ENCODE results near the gene GRM5.

Gene GRM5

GRCh38 chr11:88632163-88632562 is 433.6 kb downstream of the GRM5 start:
- Histone ChIP-seq H3K27ac (ENCODE audit: low read depth, low read length) (no peak overlapping the region), H3K4me3 (ENCODE audit: low read length) (no peak overlapping the region), H3K36me3 (ENCODE audit: insufficient read depth, low read length) (no peaks in the 10 kb centered on the region), H3K9ac (ENCODE audit: low read depth, low read length) (no peak overlapping the region), H3K9me3 (ENCODE audit: insufficient read depth, low read depth, low read length) (no peaks in the 10 kb centered on the region), H3K27me3 (ENCODE audit: insufficient read depth, low read length) (no peaks in the 10 kb centered on the region), H3K4me1 (ENCODE audit: insufficient read depth, low read length) (peaks cover 17% of the 10 kb centered on the region)
- 86% methylated on average over 4 of the region's 4 CpGs for WGBS

DNA sequence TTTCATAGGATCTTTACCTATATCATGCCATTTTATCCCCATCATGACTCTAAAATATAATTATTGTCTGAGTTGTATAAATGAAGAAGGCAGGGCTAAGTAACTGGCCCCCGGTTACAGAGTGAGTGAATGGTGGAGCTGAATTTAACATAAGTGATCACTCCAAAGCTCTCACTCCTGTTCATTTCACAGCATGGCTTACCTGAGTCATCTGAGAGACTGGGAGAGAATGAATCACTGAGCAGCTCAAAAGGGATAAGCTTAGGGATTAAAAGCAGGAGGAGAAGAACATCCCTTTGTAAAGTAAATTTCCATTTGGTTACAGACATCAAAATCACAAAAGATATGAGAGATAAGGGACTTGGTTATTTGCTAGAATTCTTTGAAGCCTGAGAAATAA is 434.3 kb downstream of the GRM5 start:
- no peaks in the 10 kb centered on the region for H3K27me3 ChIP-seq (ENCODE audit: insufficient read depth, low read length)
- no peaks in the 10 kb centered on the region for H3K9me3 ChIP-seq (ENCODE audit: insufficient read depth, low read depth, low read length)
- no peaks in the 10 kb centered on the region for H3K36me3 ChIP-seq (ENCODE audit: insufficient read depth, low read length)
- H3K27ac ChIP-seq (ENCODE audit: low read depth, low read length): no peak overlapping the region
- no peak overlapping the region for H3K4me3 ChIP-seq (ENCODE audit: low read length)
- WGBS: no CpG with 5 or more reads among the region's 1 CpG
- H3K4me1 ChIP-seq (ENCODE audit: insufficient read depth, low read length): peaks cover 17% of the 10 kb centered on the region
- no peak overlapping the region for H3K9ac ChIP-seq (ENCODE audit: low read depth, low read length)

DNA sequence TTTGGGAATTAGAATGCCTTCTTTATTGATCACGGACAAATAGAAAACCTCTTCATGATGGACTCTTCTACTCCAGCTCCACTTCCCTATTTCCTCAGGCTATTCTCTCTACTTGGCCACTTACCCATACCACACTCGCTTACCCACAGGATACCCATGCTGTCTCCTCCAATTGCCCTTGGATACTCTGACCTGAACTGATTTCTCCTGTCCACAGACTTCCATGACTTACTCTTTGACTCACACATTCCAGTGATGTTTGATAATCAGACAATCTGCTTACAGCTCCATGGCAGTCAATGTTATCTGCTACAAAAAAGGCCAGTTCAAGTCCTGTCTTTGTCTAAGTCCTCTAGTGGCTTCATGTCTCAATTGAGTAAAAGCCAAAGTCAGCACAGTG is 436.3 kb downstream of the GRM5 start:
- no peak overlapping the region for H3K9ac ChIP-seq (ENCODE audit: low read depth, low read length)
- no peaks in the 10 kb centered on the region for H3K36me3 ChIP-seq (ENCODE audit: insufficient read depth, low read length)
- 94% methylated on average over 2 of the region's 2 CpGs for WGBS
- H3K4me3 ChIP-seq (ENCODE audit: low read length): no peak overlapping the region
- H3K9me3 ChIP-seq (ENCODE audit: insufficient read depth, low read depth, low read length): no peaks in the 10 kb centered on the region
- no peak overlapping the region for H3K27ac ChIP-seq (ENCODE audit: low read depth, low read length)
- H3K4me1 ChIP-seq (ENCODE audit: insufficient read depth, low read length): peaks cover 17% of the 10 kb centered on the region
- H3K27me3 ChIP-seq (ENCODE audit: insufficient read depth, low read length): no peaks in the 10 kb centered on the region

GRCh38 chr11:88626216-88626615 is 439.6 kb downstream of the GRM5 start:
- Histone ChIP-seq H3K4me1 (ENCODE audit: insufficient read depth, low read length) (peaks cover 4% of the 10 kb centered on the region; the same call in 1 of the 2 replicates), H3K9ac (ENCODE audit: low read depth, low read length) (no peak overlapping the region), H3K27ac (ENCODE audit: low read depth, low read length) (no peak overlapping the region), H3K9me3 (ENCODE audit: insufficient read depth, low read depth, low read length) (no peaks in the 10 kb centered on the region), H3K4me3 (ENCODE audit: low read length) (no peak overlapping the region), H3K36me3 (ENCODE audit: insufficient read depth, low read length) (no peaks in the 10 kb centered on the region), H3K27me3 (ENCODE audit: insufficient read depth, low read length) (no peaks in the 10 kb centered on the region)
- 89% methylated on average over 4 of the region's 4 CpGs for WGBS

GRCh38 chr11:88623531-88623930 is 442.3 kb downstream of the GRM5 start:
- 0% methylated on average over 1 of the region's 1 CpG for WGBS
- no peak overlapping the region for H3K4me3 ChIP-seq (ENCODE audit: low read length)
- no peaks in the 10 kb centered on the region for H3K36me3 ChIP-seq (ENCODE audit: insufficient read depth, low read length)
- no peaks in the 10 kb centered on the region for H3K9me3 ChIP-seq (ENCODE audit: insufficient read depth, low read depth, low read length)
- no peaks in the 10 kb centered on the region for H3K27me3 ChIP-seq (ENCODE audit: insufficient read depth, low read length)
- H3K4me1 ChIP-seq (ENCODE audit: insufficient read depth, low read length): peaks cover 8% of the 10 kb centered on the region
- H3K27ac ChIP-seq (ENCODE audit: low read depth, low read length): no peak overlapping the region
- no peak overlapping the region for H3K9ac ChIP-seq (ENCODE audit: low read depth, low read length)

- Histone ChIP-seq H3K9ac (ENCODE audit: low read depth, low read length) (no peak overlapping the region), H3K4me3 (ENCODE audit: low read length) (no peak overlapping the region), H3K27me3 (ENCODE audit: insufficient read depth, low read length) (no peaks in the 10 kb centered on the region), H3K9me3 (ENCODE audit: insufficient read depth, low read depth, low read length) (no peaks in the 10 kb centered on the region), H3K27ac (ENCODE audit: low read depth, low read length) (no peak overlapping the region), H3K36me3 (ENCODE audit: insufficient read depth, low read length) (no peaks in the 10 kb centered on the region), H3K4me1 (ENCODE audit: insufficient read depth, low read length) (peaks cover 9% of the 10 kb centered on the region)
- WGBS: 33% methylated on average over 1 of the region's 2 CpGs
Observed at GRCh38 chr11:88620568-88621130, 445.1 kb downstream of the GRM5 start.

GRCh38 chr11:88619656-88620385 is 446.0 kb downstream of the GRM5 start:
- Histone ChIP-seq H3K36me3 (ENCODE audit: insufficient read depth, low read length) (no peaks in the 10 kb centered on the region), H3K27me3 (ENCODE audit: insufficient read depth, low read length) (no peaks in the 10 kb centered on the region), H3K27ac (ENCODE audit: low read depth, low read length) (no peak overlapping the region), H3K9ac (ENCODE audit: low read depth, low read length) (no peak overlapping the region), H3K4me1 (ENCODE audit: insufficient read depth, low read length) (peaks cover 9% of the 10 kb centered on the region), H3K9me3 (ENCODE audit: insufficient read depth, low read depth, low read length) (no peaks in the 10 kb centered on the region), H3K4me3 (ENCODE audit: low read length) (no peak overlapping the region)

- Histone ChIP-seq H3K27me3 (ENCODE audit: insufficient read depth, low read length) (no peaks in the 10 kb centered on the region), H3K36me3 (ENCODE audit: insufficient read depth, low read length) (no peaks in the 10 kb centered on the region), H3K9me3 (ENCODE audit: insufficient read depth, low read depth, low read length) (no peaks in the 10 kb centered on the region), H3K4me1 (ENCODE audit: insufficient read depth, low read length) (peaks cover 9% of the 10 kb centered on the region), H3K27ac (ENCODE audit: low read depth, low read length) (no peak overlapping the region), H3K4me3 (ENCODE audit: low read length) (no peak overlapping the region), H3K9ac (ENCODE audit: low read depth, low read length) (no peak overlapping the region)
- 100% methylated on average over 1 of the region's 1 CpG for WGBS
Observed at GRCh38 chr11:88619071-88619425, 446.7 kb downstream of the GRM5 start.

- H3K36me3 ChIP-seq (ENCODE audit: insufficient read depth, low read length): no peaks in the 10 kb centered on the region
- no peak overlapping the region for H3K4me3 ChIP-seq (ENCODE audit: low read length)
- no peak overlapping the region for H3K27ac ChIP-seq (ENCODE audit: low read depth, low read length)
- peaks cover 9% of the 10 kb centered on the region for H3K4me1 ChIP-seq (ENCODE audit: insufficient read depth, low read length)
- H3K27me3 ChIP-seq (ENCODE audit: insufficient read depth, low read length): no peaks in the 10 kb centered on the region
- WGBS: 73% methylated on average over 5 of the region's 5 CpGs
- H3K9ac ChIP-seq (ENCODE audit: low read depth, low read length): no peak overlapping the region
- H3K9me3 ChIP-seq (ENCODE audit: insufficient read depth, low read depth, low read length): no peaks in the 10 kb centered on the region
Observed at GRCh38 chr11:88618327-88619070, 447.3 kb downstream of the GRM5 start.

- WGBS: 93% methylated on average over 1 of the region's 1 CpG
- H3K27me3 ChIP-seq (ENCODE audit: insufficient read depth, low read length): no peaks in the 10 kb centered on the region
- peaks cover 9% of the 10 kb centered on the region for H3K4me1 ChIP-seq (ENCODE audit: insufficient read depth, low read length)
- H3K27ac ChIP-seq (ENCODE audit: low read depth, low read length): no peak overlapping the region
- no peak overlapping the region for H3K9ac ChIP-seq (ENCODE audit: low read depth, low read length)
- no peaks in the 10 kb centered on the region for H3K9me3 ChIP-seq (ENCODE audit: insufficient read depth, low read depth, low read length)
- no peak overlapping the region for H3K4me3 ChIP-seq (ENCODE audit: low read length)
- no peaks in the 10 kb centered on the region for H3K36me3 ChIP-seq (ENCODE audit: insufficient read depth, low read length)
Observed at GRCh38 chr11:88617226-88617625, 448.6 kb downstream of the GRM5 start.

DNA sequence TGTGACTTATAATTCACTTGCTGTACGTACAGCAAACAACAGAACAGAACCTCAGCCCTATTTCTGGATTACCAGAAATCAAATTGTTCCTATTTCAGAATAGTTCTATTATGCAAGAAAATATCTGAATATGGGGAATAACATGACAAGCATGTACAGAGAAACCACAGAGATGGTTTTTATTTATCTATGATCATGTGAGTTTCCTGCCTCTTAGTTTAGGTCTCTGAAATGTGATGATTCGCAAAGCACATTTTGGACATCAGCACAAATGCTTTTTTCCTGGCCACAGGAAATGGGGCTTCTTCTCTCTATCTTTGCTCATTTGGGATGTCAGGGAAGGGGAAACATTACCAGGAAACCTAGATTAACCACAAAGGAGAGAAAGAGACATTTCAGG is 461.5 kb downstream of the GRM5 start:
- Histone ChIP-seq H3K27me3 (ENCODE audit: insufficient read depth, low read length) (no peaks in the 10 kb centered on the region), H3K9ac (ENCODE audit: low read depth, low read length) (no peak overlapping the region), H3K4me1 (ENCODE audit: insufficient read depth, low read length) (peaks cover 11% of the 10 kb centered on the region; the same call in 1 of the 2 replicates), H3K27ac (ENCODE audit: low read depth, low read length) (no peak overlapping the region), H3K4me3 (ENCODE audit: low read length) (no peak overlapping the region), H3K9me3 (ENCODE audit: insufficient read depth, low read depth, low read length) (no peaks in the 10 kb centered on the region), H3K36me3 (ENCODE audit: insufficient read depth, low read length) (no peaks in the 10 kb centered on the region)
- 94% methylated on average over 2 of the region's 2 CpGs for WGBS
